ENCODE data around the gene SORCS2. TPM values are rescaled to one million over a fixed set of nuclear protein-coding genes. Genes with fewer than 3 reads are reported as not detected.

The SORCS2 gene
- total and polyA plus RNA-seq, 12 donors, result 0.25 to 5.4 (median 2.2) TPM

DNA sequence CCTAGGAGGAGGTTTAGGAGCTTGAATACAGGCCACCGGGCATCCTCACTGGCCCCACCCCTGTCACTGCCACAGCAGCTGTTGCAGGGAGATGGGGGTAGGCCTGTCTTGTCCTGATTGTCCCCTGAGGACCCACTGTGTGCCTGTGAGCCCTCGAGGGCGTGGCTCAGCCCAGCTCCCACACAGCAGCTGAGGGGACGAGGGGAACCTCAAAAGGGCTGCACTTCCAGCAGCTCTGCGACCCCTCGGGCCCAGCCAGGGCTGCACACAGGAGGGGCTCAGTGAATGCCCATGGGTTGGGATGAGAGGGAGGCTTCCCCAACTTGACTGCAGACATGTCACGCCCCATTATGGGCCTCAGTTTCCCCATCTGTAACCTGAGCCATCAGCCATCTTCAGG is 521.4 kb downstream of the SORCS2 start:
- intact Hi-C loops (cut with DNase I), result loop anchor here in 4 of 10 donors (10.0 kb wide), 3 partner anchors 249 to 409 kb away; no protein-coding TSS in a partner anchor
- TF ChIP-seq, protein P1, sequence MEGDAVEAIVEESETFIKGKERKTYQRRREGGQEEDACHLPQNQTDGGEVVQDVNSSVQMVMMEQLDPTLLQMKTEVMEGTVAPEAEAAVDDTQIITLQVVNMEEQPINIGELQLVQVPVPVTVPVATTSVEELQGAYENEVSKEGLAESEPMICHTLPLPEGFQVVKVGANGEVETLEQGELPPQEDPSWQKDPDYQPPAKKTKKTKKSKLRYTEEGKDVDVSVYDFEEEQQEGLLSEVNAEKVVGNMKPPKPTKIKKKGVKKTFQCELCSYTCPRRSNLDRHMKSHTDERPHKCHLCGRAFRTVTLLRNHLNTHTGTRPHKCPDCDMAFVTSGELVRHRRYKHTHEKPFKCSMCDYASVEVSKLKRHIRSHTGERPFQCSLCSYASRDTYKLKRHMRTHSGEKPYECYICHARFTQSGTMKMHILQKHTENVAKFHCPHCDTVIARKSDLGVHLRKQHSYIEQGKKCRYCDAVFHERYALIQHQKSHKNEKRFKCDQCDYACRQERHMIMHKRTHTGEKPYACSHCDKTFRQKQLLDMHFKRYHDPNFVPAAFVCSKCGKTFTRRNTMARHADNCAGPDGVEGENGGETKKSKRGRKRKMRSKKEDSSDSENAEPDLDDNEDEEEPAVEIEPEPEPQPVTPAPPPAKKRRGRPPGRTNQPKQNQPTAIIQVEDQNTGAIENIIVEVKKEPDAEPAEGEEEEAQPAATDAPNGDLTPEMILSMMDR (IDR thresholded peaks at IDR 0.05), result no peak
- H3K4me3 ChIP-seq, result no peak overlapping the region
- H3K36me3 ChIP-seq, result no peaks in the 10 kb centered on the region
- H3K27me3 ChIP-seq, result peaks cover 0 to 9% (median 0%) of the 10 kb centered on the region in 7 donors
- no peak for ATAC-seq
- DNase-seq, result no peak
- H3K4me1 ChIP-seq, result no peaks in the 10 kb centered on the region
- H3K9me3 ChIP-seq, result peaks cover 0 to 8% (median 0%) of the 10 kb centered on the region in 11 donors
- 87 to 89% methylated on average over 7 of the region's 7 CpGs for WGBS, 2 donors
- H3K27ac ChIP-seq, result no peak overlapping the region

DNA sequence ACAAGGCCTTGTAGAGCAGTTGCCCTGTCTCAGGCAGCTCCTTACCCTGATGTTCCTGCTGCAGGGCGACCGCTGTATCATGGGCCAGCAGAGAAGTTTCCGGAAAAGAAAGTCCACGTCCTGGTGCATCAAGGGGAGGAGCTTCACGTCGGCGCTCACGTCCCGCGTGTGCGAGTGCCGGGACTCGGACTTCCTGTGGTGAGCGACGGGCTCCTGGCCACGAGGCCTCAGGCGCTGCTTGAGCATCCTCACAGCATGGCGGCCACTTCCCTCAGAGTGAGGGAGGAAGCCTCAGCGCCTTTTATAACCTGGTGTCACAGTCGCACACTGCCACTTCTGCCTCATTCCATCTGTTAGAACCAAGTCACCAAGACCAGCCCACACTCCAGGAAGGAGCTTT is 521.8 kb downstream of the SORCS2 start:
- Histone ChIP-seq H3K36me3 (no peaks in the 10 kb centered on the region), H3K27ac (no peak overlapping the region)
- ATAC-seq, result no peak

DNA sequence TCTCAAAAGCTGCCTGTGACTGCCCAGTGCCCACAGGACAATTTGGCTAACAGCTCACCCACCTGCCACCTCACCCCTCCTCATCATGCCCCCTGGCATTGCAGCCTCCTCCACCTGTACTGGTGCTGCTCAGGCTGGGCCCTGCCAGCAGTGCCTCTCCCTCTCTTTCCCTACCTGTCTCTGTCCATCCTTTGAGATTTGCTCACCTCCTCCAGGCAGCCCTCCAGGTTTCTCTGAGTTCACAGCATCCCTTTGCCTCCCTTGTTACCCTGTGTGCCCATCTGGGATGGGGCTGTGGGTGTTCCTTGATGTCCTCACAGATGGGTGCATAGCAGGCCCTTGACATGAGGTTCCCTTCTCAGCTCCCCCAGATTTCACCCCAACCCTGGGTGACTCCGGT is 522.4 kb downstream of the SORCS2 start:
- Histone ChIP-seq H3K4me3 (no peak overlapping the region), H3K4me1 (peaks cover 0 to 6% (median 4%) of the 10 kb centered on the region in 9 donors), H3K27ac (no peak overlapping the region), H3K36me3 (no peaks in the 10 kb centered on the region), H3K27me3 (peaks cover 0 to 14% (median 8%) of the 10 kb centered on the region in 7 donors), H3K9me3 (peaks cover 0 to 8% (median 0%) of the 10 kb centered on the region in 11 donors)
- intact Hi-C loops (cut with DNase I), result loop anchor here in 8 of 10 donors (5.0 to 10.0 kb wide), 5 partner anchors 250 to 522 kb away; partner anchors contain the start of gene SORCS2 (in 4 of the 8)
- TF ChIP-seq, protein P1 (IDR thresholded peaks at IDR 0.05), result no peak
- DNase-seq (no peak), ATAC-seq (no peak)
- 93 to 100% methylated on average over 1 of the region's 1 CpG for WGBS, 2 donors

More for the DNA sequence above, 521.8 kb downstream of the SORCS2 start:
- TF ChIP-seq, protein P1 (IDR thresholded peaks at IDR 0.05), result no peak
- 95 to 96% methylated on average over 20 of the region's 20 CpGs for WGBS, 2 donors
- no peak for DNase-seq
- H3K4me3 ChIP-seq, result no peak overlapping the region
- peaks cover 0 to 11% (median 3%) of the 10 kb centered on the region in 7 donors for H3K27me3 ChIP-seq
- peaks cover 0 to under 1% (median 0%) of the 10 kb centered on the region in 9 donors for H3K4me1 ChIP-seq
- intact Hi-C loops (cut with DNase I), result loop anchor here in 4 of 10 donors (10.0 kb wide), 3 partner anchors 249 to 409 kb away; no protein-coding TSS in a partner anchor
- H3K9me3 ChIP-seq, result peaks cover 0 to 8% (median 0%) of the 10 kb centered on the region in 11 donors

DNA sequence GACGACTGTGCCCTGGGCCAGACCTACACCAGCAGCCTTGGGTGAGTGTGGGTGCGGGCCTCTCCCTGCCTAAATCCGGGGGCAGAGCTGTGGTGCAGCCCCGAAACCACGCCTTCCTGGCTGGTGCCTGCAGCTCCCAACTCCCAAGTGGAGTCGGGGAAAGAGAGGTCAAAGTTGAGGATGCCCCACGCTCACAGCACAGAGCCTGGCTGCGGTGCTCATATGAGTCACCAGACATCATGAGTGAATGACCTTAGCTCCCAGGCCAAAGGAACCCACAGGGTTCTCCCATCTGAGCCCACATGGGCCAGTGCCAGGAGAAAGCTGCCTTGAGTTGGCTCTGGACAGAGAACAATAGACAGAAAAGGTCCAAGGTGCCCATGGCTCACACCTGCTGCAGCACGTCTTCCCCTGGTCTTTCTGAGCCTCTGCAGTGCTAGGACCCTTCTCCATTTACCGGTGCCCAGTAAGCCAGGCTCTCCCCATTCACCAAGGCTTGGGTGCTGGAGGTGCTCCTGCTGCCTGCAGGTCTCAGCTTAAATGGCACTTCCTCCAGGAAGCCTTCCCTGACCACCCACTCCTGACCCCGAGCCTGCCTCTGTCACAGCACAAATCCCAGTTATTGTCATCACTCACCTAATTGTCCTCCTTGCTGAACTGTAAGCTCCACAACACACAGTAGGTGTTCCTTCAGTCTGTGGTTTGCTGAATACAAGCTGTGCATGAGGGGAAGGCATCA is 523.1 kb downstream of the SORCS2 start:
- TF ChIP-seq, protein P1 (IDR thresholded peaks at IDR 0.05), result no peak
- Histone ChIP-seq H3K9me3 (peaks cover 0 to 8% (median 0%) of the 10 kb centered on the region in 11 donors), H3K4me3 (no peak overlapping the region), H3K27me3 (peaks cover 0 to 17% (median 12%) of the 10 kb centered on the region in 7 donors), H3K27ac (no peak overlapping the region), H3K36me3 (no peaks in the 10 kb centered on the region), H3K4me1 (peaks cover 0 to 7% (median 4%) of the 10 kb centered on the region in 9 donors)
- intact Hi-C loops (cut with DNase I), result loop anchor here in 8 of 10 donors (5.0 to 10.0 kb wide), 5 partner anchors 251 to 523 kb away; partner anchors contain the start of gene SORCS2 (in 4 of the 8)
- 89 to 90% methylated on average over 11 of the region's 11 CpGs for WGBS, 2 donors
- no peak for ATAC-seq
- DNase-seq, result no peak
